LHCN-M2 (cell line): ENCODE data around the gene COL2A1. TPM values are rescaled to one million over a fixed set of nuclear protein-coding genes. Genes with fewer than 3 reads are reported as not detected.

Experiments used
- DNase-seq: peaks from one replicate; pipeline ENCODE4 v3.0.0-alpha.2; 2012; ENCODE audit warnings: low read depth
- total RNA-seq: library from RNA; depleted of rRNA; stranded (reverse); fragments of >200 nt; gene quantifications from 2 replicates; pipeline ENCODE4 v1.2.3, GENCODE V29; 2014

COL2A1 gene
- total RNA-seq, 1 experiment from 2014 or later = not detected

GRCh38 chr12:48030173-48030650, 25.9 kb upstream of the COL2A1 start:
- no peak for DNase-seq

- no peak for DNase-seq
Measured at GRCh38 chr12:48029491-48030172, 25.4 kb upstream of the COL2A1 start.

DNA sequence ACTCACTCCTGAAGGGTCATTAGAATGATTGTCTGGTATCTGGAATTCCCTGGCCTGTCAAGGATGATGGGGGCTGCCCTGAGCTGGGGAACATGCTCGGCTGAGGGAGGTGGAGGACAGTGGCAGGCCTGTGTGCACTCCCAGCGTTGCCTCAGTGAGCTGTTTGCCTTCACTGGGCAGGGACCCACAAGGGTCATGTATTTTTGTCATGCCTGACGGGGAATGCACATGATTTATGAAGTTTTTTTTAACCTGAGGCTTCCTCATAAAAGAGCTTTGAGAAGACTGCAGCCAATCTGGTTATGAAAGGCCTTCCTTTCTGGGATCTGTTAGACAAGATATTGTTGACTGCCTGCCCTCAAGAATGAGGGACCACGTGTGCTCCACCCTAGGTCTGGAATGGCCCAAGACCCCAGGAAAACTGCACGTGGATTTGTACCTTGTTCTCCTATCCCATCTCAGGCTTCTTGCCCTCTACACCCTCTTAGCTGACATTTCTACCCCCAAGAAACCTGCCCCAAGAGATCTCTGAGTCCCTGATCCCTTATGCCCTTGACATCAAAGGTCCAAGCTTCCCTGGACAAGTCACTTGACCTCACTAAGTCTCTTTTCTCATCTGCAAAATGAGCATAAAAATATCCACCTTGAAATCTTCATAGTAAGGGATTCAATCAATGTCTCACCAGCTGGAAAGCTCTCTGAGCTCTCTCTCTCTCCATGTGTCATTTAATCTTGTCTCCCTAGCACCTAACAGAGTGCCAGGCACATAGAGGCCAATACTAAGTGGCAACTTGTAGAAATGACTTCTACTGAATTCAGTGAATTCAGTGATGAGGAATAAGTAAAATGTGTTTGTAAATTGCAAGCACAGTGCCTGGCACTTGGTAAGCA, 24.5 kb upstream of the COL2A1 start:
- DNase-seq = no peak

DNA sequence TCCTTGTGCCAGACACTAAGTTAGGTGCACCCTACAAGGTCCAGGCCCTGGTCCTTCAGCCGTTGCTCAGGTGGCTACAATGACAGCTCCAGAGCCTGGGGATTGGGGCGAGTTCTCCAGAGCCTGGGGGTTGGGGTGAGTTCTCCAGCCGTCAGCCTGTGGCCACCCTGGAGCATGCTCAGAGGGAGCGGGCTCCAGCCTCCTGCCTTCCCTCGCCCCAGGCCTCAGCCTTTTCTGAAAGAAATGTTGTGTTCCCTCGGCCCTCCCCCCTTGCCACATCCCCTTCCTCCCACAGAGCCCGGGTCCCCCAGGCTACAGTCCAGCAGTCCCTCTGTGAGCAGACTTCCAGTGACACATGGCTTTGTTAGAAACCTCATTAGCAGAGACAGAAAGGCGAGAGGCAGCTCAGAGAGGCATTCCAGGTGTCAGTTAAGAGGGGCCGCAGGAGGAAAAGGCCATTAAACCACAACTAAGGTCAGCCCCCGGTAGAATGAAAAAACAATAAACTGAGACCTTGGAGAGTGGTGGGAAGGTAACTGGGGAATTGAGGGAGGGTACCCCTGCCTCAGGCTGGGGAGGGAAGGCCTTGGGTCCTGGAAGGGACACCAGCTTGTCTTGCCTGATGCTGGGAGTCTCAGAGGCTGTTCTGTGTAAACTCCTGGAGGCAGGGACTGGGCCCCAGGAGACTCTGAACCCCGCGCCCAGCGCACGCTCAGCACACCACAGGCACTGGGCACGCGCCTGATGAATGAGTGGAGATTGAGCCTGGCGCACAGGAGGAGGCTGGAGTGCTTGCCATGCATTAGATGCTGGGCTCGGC, 23.1 kb upstream of the COL2A1 start:
- no peak for DNase-seq

DNA sequence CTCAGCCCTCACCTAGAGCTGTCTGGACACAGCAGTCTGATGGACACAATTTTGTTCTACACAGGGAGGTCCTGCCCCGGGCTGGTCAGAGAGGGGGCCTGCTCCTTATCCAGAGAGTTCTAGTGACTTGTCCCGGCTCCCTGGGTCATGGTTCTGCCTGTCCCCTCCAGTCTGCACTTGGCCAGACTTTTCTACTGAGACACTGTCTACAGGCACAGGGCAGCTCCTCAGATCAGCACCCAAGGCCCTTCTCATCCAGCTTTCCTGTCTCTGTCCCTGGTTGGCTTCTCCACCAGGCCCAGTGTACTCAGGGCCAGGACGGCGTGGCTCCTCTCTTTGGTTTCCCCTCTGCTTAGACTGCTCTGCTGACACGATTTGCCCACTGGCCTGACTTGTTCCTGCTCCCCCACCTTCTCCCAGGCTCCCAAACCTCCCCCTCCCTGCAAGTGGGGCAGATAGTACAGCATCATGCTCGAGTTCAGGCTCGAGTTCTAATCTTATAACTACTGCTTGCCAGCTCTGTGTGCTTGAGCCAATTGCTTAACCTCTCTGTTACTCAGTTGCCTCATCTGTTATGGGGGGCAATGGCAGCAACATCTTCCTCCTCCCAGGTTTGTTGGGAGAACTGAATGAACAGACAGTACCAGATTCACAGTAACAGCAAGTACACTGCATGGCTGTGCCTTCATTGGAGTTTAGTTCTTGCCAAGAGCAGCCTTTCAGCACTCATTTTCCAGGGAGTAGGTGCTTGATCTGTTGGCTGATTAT, 22.0 kb upstream of the COL2A1 start:
- DNase-seq = no peak

- DNase-seq = no peak
Measured at GRCh38 chr12:48025281-48025680, 21.0 kb upstream of the COL2A1 start.

- no peak for DNase-seq
Measured at GRCh38 chr12:48024735-48025134, 20.5 kb upstream of the COL2A1 start.

DNA sequence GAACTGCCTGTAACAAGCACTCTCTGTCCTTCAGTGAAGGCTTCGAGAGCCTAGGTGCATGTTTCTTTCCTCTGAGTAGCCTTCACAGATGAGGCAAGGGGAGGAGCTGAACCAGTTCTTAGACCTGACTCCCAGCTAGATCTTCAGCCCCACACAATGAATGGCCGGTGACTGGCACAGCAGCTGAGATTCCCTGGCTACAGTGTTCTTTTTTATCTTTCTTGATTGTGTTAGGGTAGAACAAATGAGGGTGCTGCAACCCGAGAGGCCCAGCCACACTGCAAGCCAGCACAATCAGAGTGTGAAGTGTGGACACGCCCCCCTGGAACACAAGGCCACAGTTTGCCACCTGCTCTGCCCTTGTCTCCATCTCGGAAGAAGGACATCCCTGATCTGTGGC, 19.1 kb upstream of the COL2A1 start:
- no peak for DNase-seq

DNA sequence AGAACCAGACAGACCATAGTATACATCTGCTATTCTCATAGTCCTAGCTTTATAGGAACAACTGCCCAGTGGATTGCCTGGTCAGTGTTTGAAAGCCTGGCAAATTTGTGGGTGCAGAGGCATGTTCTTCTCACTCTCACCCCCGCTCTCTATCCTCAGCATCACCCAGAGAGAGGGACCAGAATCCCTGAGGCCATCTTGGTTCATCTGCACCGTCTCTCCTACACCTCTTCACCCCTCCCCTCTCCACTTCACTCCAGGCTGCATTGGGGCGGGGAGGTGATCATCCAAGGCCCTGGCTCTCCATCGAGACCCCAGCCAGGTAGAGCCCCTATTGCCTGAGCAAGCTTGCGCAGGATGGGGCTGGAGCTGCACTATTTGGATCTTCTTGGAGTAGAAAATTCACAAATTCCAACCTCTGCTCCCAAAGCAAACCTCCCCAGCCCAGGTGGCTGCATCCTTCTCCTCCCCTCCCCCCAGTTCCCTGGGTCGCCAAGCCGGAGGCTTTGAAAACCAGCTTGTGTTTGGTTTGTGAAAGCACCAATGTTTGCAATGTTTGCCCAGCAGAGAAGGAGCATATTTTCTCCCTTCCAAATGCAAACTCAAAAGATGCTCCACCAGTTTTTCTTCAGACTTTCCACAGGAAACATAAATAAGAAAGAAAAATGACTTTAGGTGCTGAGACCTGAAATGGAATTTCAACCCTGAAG, 18.6 kb upstream of the COL2A1 start:
- DNase-seq = no peak

DNA sequence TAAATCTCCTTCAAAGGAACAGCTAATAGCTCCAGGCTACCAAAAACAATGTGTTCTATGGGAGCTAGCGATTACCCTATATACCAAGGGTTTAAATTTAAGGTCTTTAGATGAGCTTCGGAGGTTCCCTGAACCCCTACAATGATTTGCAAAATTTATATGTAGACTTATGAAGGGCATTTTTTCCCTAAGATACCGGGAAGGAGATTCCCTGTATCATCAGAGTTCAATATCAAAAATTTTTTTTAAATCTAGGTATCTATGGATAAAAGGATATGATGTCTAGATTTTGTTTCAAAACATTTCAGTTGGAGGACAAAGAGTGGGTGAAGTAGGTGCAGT, 17.9 kb upstream of the COL2A1 start:
- DNase-seq = no peak

GRCh38 chr12:48021485-48022179, 17.4 kb upstream of the COL2A1 start:
- no peak for DNase-seq

GRCh38 chr12:48019639-48020265, 15.5 kb upstream of the COL2A1 start:
- no peak for DNase-seq

- DNase-seq = no peak
Measured at GRCh38 chr12:48018618-48018995, 14.3 kb upstream of the COL2A1 start.

GRCh38 chr12:48017921-48018617, 13.8 kb upstream of the COL2A1 start:
- no peak for DNase-seq

DNA sequence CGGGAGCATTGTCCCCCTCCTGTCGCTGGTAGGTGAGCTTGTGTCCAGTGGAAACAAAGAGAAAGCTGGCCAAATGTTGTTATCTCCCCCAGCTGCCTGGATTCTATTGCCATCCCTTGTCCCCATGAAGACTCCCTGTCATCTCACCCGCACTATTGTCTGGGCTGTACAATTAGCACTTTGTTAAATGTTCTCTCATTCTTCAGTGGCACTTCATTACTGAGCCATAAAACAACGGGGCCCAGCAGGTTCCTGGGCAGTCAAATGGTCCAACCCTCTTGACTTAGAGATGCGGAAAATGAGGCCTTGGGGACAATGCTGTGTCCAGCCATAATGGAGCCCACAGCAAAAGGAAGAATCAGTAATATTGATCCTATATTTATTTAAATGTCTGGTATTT, 13.2 kb upstream of the COL2A1 start:
- no peak for DNase-seq

- no peak for DNase-seq
Measured at GRCh38 chr12:48016373-48017020, 12.2 kb upstream of the COL2A1 start.

- DNase-seq = no peak
Measured at GRCh38 chr12:48015954-48016353, 11.7 kb upstream of the COL2A1 start.

DNA sequence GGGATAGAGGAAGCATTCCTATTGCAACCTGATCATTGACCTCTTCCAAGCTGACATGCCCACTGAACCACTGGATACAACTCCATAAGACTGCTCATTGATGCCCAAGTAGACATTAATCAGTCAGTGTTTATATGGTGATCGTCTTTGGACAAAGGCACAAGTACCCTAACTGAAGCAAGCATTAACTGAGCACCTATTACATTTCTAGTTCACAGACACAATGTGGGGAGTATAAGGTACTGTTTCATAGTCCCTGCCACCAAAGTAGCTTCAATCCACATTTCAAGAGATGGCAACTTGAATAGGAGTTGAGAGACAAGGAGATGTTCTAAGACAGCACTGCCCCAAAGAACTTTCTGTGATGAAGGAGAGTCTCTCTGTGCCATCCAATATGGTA, 10.9 kb upstream of the COL2A1 start:
- no peak for DNase-seq
